K562 (cell line): ENCODE measurements around the gene ADM2. TPM values are rescaled to one million over a fixed set of nuclear protein-coding genes. Genes with fewer than 3 reads are reported as not detected.

Experiments used
- ASH1L ChIP-seq: fragments of 450-650 bp; IDR thresholded peaks from 2 replicates; pipeline ENCODE4 v1.6.1; 2018; ENCODE audit warnings: borderline replicate concordance, mild to moderate bottlenecking, low read depth; ENCODE audit not compliant: partially characterized antibody
- BCOR ChIP-seq: fragments of 450-650 bp; IDR thresholded peaks from 2 replicates; pipeline ENCODE4 v1.6.1; 2016
- CHCHD3 ChIP-seq: fragments of 250-450 bp; sonication (Bioruptor Pico); IDR thresholded peaks from 2 replicates; pipeline ENCODE4 v2.1.2; 2022; ENCODE audit warnings: mild to moderate bottlenecking
- DNMT1 ChIP-seq: fragments of 450-650 bp; IDR thresholded peaks from 2 replicates; pipeline ENCODE4 v1.6.1; 2016; ENCODE audit warnings: antibody characterized with exemption, mild to moderate bottlenecking
- FOXP1 ChIP-seq: sonication (generic); formaldehyde crosslinking; IDR thresholded peaks from 2 replicates; pipeline ENCODE4 v1.8.0; 2022; ENCODE audit warnings: mild to moderate bottlenecking, missing genetic modification reagents
- HDAC2 ChIP-seq: fragments of 450-650 bp; IDR thresholded peaks from 2 replicates; pipeline ENCODE4 v1.6.1; 2016; ENCODE audit warnings: mild to moderate bottlenecking
- HNRNPLL ChIP-seq: fragments of 200-400 bp; formaldehyde crosslinking; IDR thresholded peaks from 2 replicates; pipeline ENCODE4 v1.6.1; 2017; ENCODE audit warnings: low read length, low read depth, mild to moderate bottlenecking; ENCODE audit not compliant: poor library complexity, severe bottlenecking
- HNRNPUL1 ChIP-seq: fragments of 200-400 bp; formaldehyde crosslinking; IDR thresholded peaks from 2 replicates; pipeline ENCODE4 v1.6.1; 2017; ENCODE audit warnings: low read length
- KHSRP ChIP-seq: fragments of 450-650 bp; IDR thresholded peaks from 2 replicates; pipeline ENCODE4 v1.6.1; 2017
- MCM2 ChIP-seq: fragments of 450-650 bp; IDR thresholded peaks from 2 replicates; pipeline ENCODE4 v1.6.1; 2017; ENCODE audit warnings: low read depth, mild to moderate bottlenecking
- MEF2A ChIP-seq: IDR thresholded peaks from 2 replicates; pipeline ENCODE4 v1.6.1; 2011; ENCODE audit warnings: low read depth, mild to moderate bottlenecking, low read length, moderate library complexity; ENCODE audit not compliant: control insufficient read depth
- MTF1 ChIP-seq: fragments of 250-450 bp; sonication (Bioruptor Pico); IDR thresholded peaks from 2 replicates; pipeline ENCODE4 v1.9.0; 2021; ENCODE audit warnings: moderate library complexity, mild to moderate bottlenecking, inconsistent platforms, borderline replicate concordance
- NBN ChIP-seq: fragments of 450-650 bp; IDR thresholded peaks from 2 replicates; pipeline ENCODE4 v1.6.1; 2016; ENCODE audit warnings: low read depth, mild to moderate bottlenecking
- NR2C2 ChIP-seq, 2 experiments: fragments of 200-800 bp in 1 of 2; sonication (Bioruptor generic) in 1 of 2; sonication (generic) in 1 of 2; formaldehyde crosslinking in 1 of 2; IDR thresholded peaks; 2 replicates each; pipeline versions ENCODE4 v1.6.1 to v1.8.0; 2016 to 2022; ENCODE audit warnings: mild to moderate bottlenecking in 1 of 2, missing compliant biosample characterization in 1 of 2, missing genetic modification characterization in 1 of 2, missing genetic modification reagents in 1 of 2
- PHTF2 ChIP-seq: fragments of 250-450 bp; sonication (Bioruptor Pico); IDR thresholded peaks from 2 replicates; pipeline ENCODE4 v1.5.0; 2021; ENCODE audit warnings: mild to moderate bottlenecking
- POU5F1 ChIP-seq: fragments of 150-350 bp; IDR thresholded peaks from 2 replicates; pipeline ENCODE4 v1.6.1; 2014; ENCODE audit warnings: borderline replicate concordance, low read length, low read depth, mild to moderate bottlenecking; ENCODE audit not compliant: partially characterized antibody
- PTBP1 ChIP-seq: fragments of 200-400 bp; formaldehyde crosslinking; IDR thresholded peaks from 2 replicates; pipeline ENCODE4 v1.6.1; 2017; ENCODE audit warnings: low read depth, low read length
- XRCC4 ChIP-seq: IDR thresholded peaks from one replicate; pipeline ENCODE4 v1.6.1; 2011; ENCODE audit not compliant: insufficient read depth, insufficient read length; ENCODE audit errors: extremely low read depth
- ZNF12 ChIP-seq: sonication (generic); formaldehyde crosslinking; IDR thresholded peaks from 2 replicates; pipeline ENCODE4 v1.4.0; 2020; ENCODE audit warnings: mild to moderate bottlenecking, missing genetic modification reagents
- ZNF217 ChIP-seq: sonication (generic); formaldehyde crosslinking; IDR thresholded peaks from 2 replicates; pipeline ENCODE4 v1.8.0; 2022; ENCODE audit warnings: mild to moderate bottlenecking, missing genetic modification reagents
- ZNF830 ChIP-seq: fragments of 250-450 bp; sonication (Bioruptor Pico); IDR thresholded peaks from 2 replicates; pipeline ENCODE4 v1.5.0; 2021; ENCODE audit warnings: mild to moderate bottlenecking
- polyA plus RNA-seq, 8 experiments: library from polyadenylated mRNA; depleted of rRNA in 4 of 8; stranded (reverse) in 5 of 8; unstranded in 3 of 8; fragments of >200 nt; fragmentation: Nextera tagmentation in 2 of 8; fragmentation: Illumina TruSeq in 1 of 8; extraction: Ambion mirVana in 2 of 8; extraction: Trizol in 1 of 8; gene quantifications; 2 replicates each; pipeline versions ENCODE4 v1.2.1 to v1.2.3, GENCODE V29; 2011 to 2014; ENCODE audit warnings: inconsistent platforms in 1 of 8, missing spikeins in 1 of 8
- total RNA-seq, 7 experiments: library from RNA; depleted of rRNA in 6 of 7; stranded (reverse); fragments of >200 nt in 6 of 7; fragmentation: Illumina TruSeq in 2 of 7; extraction: Trizol in 2 of 7; gene quantifications; 2 replicates each; pipeline versions ENCODE4 v1.2.1 to v1.2.3, GENCODE V29; 2011 to 2021; ENCODE audit warnings: low replicate concordance in 1 of 7
- TF ChIP-seq, protein P1 (sequence below): fragments of 250-450 bp; sonication (Bioruptor Pico); IDR thresholded peaks from 2 replicates; pipeline ENCODE4 v1.9.0; 2021; ENCODE audit warnings: mild to moderate bottlenecking, inconsistent platforms
- TF ChIP-seq, protein P2 (sequence below): fragments of 450-650 bp; IDR thresholded peaks from 2 replicates; pipeline ENCODE4 v1.7.1; 2018; ENCODE audit warnings: mild to moderate bottlenecking, low read depth; ENCODE audit not compliant: partially characterized antibody
- TF ChIP-seq, protein P3 (sequence below): IDR thresholded peaks from 2 replicates; pipeline ENCODE4 v1.6.1; 2016; ENCODE audit warnings: missing genetic modification characterization, missing compliant biosample characterization

The ADM2 gene
- total and polyA plus RNA-seq, 9 of the 15 experiments (the other 6 are each of a cell fraction or from before 2014, with no cell fraction given) = 0.11 to 5.1 (median 0.38) TPM

DNA sequence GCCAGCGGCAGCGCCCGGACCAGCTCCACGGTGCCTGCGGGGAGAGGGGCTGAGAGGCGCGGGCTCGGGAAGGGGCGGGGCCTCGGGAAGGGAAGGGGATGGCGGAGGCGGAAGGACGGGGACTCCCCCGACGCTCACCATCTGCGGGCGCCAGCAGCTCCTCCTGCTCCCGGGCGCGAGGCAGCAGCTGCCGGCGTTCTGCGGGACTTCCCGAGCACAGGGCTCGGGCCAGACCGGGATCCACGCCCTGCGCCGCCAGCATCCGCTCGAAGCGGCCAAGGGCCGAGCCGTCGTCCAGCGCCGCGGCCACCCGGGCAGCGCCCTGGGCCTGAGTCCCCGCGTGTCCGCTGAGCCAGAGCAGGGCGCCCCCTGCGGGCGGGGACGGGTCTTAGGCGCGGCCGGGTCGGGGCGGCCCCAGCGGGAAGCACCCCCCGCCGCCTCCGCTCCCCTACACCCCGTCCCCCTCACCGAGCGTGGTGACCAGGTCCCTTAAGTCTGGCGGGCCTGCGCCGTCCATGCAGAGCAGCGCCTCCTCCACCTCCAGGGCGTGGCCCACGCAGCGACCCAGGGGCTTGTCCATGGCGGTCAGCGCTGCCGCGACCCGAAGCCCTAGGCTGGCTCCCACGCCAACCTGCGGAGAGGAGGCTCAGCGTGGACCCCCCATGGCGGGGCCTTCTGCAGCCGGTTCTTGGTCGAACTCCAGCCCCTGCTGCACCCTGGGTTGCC lies 44.9 kb downstream of the ADM2 start (continued):
- TF ChIP-seq, protein P1, sequence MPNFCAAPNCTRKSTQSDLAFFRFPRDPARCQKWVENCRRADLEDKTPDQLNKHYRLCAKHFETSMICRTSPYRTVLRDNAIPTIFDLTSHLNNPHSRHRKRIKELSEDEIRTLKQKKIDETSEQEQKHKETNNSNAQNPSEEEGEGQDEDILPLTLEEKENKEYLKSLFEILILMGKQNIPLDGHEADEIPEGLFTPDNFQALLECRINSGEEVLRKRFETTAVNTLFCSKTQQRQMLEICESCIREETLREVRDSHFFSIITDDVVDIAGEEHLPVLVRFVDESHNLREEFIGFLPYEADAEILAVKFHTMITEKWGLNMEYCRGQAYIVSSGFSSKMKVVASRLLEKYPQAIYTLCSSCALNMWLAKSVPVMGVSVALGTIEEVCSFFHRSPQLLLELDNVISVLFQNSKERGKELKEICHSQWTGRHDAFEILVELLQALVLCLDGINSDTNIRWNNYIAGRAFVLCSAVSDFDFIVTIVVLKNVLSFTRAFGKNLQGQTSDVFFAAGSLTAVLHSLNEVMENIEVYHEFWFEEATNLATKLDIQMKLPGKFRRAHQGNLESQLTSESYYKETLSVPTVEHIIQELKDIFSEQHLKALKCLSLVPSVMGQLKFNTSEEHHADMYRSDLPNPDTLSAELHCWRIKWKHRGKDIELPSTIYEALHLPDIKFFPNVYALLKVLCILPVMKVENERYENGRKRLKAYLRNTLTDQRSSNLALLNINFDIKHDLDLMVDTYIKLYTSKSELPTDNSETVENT (CRISPR knock-in tag) = peak; percentile 48; the same call in 1 of the 2 replicates
- TF ChIP-seq, protein P2, sequence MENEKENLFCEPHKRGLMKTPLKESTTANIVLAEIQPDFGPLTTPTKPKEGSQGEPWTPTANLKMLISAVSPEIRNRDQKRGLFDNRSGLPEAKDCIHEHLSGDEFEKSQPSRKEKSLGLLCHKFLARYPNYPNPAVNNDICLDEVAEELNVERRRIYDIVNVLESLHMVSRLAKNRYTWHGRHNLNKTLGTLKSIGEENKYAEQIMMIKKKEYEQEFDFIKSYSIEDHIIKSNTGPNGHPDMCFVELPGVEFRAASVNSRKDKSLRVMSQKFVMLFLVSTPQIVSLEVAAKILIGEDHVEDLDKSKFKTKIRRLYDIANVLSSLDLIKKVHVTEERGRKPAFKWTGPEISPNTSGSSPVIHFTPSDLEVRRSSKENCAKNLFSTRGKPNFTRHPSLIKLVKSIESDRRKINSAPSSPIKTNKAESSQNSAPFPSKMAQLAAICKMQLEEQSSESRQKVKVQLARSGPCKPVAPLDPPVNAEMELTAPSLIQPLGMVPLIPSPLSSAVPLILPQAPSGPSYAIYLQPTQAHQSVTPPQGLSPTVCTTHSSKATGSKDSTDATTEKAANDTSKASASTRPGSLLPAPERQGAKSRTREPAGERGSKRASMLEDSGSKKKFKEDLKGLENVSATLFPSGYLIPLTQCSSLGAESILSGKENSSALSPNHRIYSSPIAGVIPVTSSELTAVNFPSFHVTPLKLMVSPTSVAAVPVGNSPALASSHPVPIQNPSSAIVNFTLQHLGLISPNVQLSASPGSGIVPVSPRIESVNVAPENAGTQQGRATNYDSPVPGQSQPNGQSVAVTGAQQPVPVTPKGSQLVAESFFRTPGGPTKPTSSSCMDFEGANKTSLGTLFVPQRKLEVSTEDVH = no peak
- no peak for TF ChIP-seq BCOR
- no peak for TF ChIP-seq HNRNPLL
- TF ChIP-seq PTBP1 = 0 out of 2 replicates have a peak, but pooled peaks have one; percentile 19
- TF ChIP-seq MCM2 = no peak
- TF ChIP-seq POU5F1 = no peak
- no peak for TF ChIP-seq KHSRP
- no peak for TF ChIP-seq HDAC2
- TF ChIP-seq ASH1L = no peak
- no peak for TF ChIP-seq NBN
- no peak for TF ChIP-seq FOXP1
- no peak for TF ChIP-seq XRCC4
- TF ChIP-seq MEF2A = no peak
- no peak for TF ChIP-seq DNMT1
- 0 out of 2 replicates have a peak, but pooled peaks have one; percentile 26 for TF ChIP-seq ZNF830
- TF ChIP-seq ZNF12 (CRISPR knock-in tag) = no peak
- TF ChIP-seq ZNF217 (CRISPR knock-in tag) = no peak
- TF ChIP-seq MTF1 (CRISPR knock-in tag) = no peak
- TF ChIP-seq CHCHD3 (CRISPR knock-in tag) = no peak
- TF ChIP-seq HNRNPUL1 = no peak
- no peak for TF ChIP-seq NR2C2 (CRISPR knock-in tag; IDR thresholded peaks at IDR 0.05)
- peak; percentile 66 for TF ChIP-seq NR2C2 (tag; IDR thresholded peaks at IDR 0.05)
- TF ChIP-seq, protein P3, sequence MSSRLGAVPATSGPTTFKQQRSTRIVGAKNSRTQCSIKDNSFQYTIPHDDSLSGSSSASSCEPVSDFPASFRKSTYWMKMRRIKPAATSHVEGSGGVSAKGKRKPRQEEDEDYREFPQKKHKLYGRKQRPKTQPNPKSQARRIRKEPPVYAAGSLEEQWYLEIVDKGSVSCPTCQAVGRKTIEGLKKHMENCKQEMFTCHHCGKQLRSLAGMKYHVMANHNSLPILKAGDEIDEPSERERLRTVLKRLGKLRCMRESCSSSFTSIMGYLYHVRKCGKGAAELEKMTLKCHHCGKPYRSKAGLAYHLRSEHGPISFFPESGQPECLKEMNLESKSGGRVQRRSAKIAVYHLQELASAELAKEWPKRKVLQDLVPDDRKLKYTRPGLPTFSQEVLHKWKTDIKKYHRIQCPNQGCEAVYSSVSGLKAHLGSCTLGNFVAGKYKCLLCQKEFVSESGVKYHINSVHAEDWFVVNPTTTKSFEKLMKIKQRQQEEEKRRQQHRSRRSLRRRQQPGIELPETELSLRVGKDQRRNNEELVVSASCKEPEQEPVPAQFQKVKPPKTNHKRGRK (tag) = no peak
- TF ChIP-seq PHTF2 = no peak
